CD4-positive, CD25-positive, alpha-beta regulatory T cell (primary cell): Measurements from ENCODE around the gene IRF2. TPM values are rescaled to one million over a fixed set of nuclear protein-coding genes. Genes with fewer than 3 reads are reported as not detected.

Source experiments
- polyA plus RNA-seq, 4 donors: library from polyadenylated mRNA; unstranded; fragments of 300-500 nt; fragmentation: Illumina TruSeq; gene quantifications; one replicate each; pipeline ENCODE4 v1.2.3, GENCODE V29; 2021
- total RNA-seq: library from RNA; stranded (reverse); gene quantifications from one replicate; pipeline ENCODE4 v1.2.3, GENCODE V29; 2022

IRF2 gene
- total and polyA plus RNA-seq, 5 donors from 2014 or later: 63.4 to 112 (median 98.3) TPM

Other genes starting within 250 kb of the IRF2 start
- 26.1 TPM for gene CASP3, start 174.9 kb upstream of the IRF2 start, total RNA-seq
- gene CASP3, start 174.9 kb upstream of the IRF2 start, polyA plus RNA-seq: 10 to 100 TPM; 11.5 to 19.3 (median 13.0) TPM
- gene PRIMPOL, start 175.2 kb upstream of the IRF2 start, total RNA-seq: 10.1 TPM
- 10 to 100 TPM; 11.4 to 20.1 (median 17.0) TPM for gene PRIMPOL, start 175.2 kb upstream of the IRF2 start, polyA plus RNA-seq